IPS-18c (cell line): ENCODE results near the gene SETDB2.

Experiments used
- H3K4me3 ChIP-seq: 2 replicates; pipeline ENCODE4 v1.7.0; 2013; ENCODE audit warnings: low read depth, mild to moderate bottlenecking, low read length, moderate library complexity; ENCODE audit not compliant: insufficient read depth
- H3K9me3 ChIP-seq: one replicate; pipeline ENCODE4 v1.6.1; 2013; ENCODE audit warnings: mild to moderate bottlenecking, low read length, moderate library complexity; ENCODE audit not compliant: control insufficient read depth, insufficient read depth

The SETDB2 gene

DNA sequence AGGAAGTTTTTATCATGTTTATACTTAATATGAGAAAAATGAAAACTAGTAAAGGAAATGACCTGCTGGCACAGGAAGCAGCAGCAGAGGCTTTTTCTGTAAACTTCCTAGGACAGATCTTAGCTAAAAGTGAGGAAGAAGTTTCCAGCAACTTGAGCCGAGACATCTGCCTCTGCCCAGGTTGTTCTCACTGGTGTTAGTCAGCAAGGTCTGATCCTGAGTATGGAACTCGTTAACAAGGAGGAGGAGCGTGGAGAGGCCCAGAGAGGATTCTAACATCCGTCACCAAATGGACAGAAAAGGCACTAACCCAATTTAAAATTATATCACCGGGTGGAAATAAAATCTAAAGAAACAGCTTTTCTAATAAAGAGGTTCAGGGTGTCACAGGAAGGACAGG, 95.2 kb downstream of the SETDB2 start:
- H3K4me3 ChIP-seq: no peak overlapping the region

GRCh38 chr13:49539746-49540145, 95.7 kb downstream of the SETDB2 start:
- H3K9me3 ChIP-seq: no peaks in the 10 kb centered on the region
- H3K4me3 ChIP-seq: no peak overlapping the region

More for the DNA sequence above, 95.2 kb downstream of the SETDB2 start:
- H3K9me3 ChIP-seq: no peaks in the 10 kb centered on the region

GRCh38 chr13:49540552-49540951, 96.5 kb downstream of the SETDB2 start:
- no peaks in the 10 kb centered on the region for H3K9me3 ChIP-seq

DNA sequence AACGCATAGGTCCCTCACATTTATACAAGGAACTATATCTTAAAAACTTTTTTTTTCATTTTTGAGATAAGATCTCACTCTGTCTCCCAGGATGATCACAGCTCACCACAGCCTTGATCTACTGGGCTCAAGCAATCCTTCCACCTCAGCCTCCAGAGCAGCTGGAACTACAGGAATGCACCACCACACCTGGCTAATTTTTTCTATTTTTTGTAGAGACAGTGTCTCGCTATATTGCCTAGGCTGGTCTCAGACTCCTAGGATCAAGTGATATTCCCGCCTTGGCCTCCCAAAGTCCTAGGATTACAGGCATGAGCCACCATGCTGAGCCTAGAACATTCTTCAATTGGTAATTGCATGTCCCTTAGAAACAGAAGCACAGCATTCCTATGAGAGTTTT, 99.6 kb downstream of the SETDB2 start:
- Histone ChIP-seq H3K9me3 (no peaks in the 10 kb centered on the region), H3K4me3 (no peak overlapping the region)

More at GRCh38 chr13:49540552-49540951, 96.5 kb downstream of the SETDB2 start:
- no peak overlapping the region for H3K4me3 ChIP-seq
